ENCODE data around the gene ARHGAP26. TPM values are rescaled to one million over a fixed set of nuclear protein-coding genes. Genes with fewer than 3 reads are reported as not detected.
A peak's percentile ranks its signal among the peaks of the same experiment; 100 is the strongest.

ARHGAP26 gene
- total RNA-seq, 4 donors from 2014 or later: 11.0 to 23.3 (median 14.3) TPM

- intact Hi-C loops (cut with DNase I; ENCODE audit: low total_unique reads): no loop called here
- no peak for DNase-seq (ENCODE audit: low spot score in 2 of 2)
- no peak overlapping the region for H3K4me3 ChIP-seq (ENCODE audit: low read depth, poor library complexity, severe bottlenecking)
- 92 to 96% methylated on average over 3 of the region's 3 CpGs for WGBS, 2 donors
- TF ChIP-seq POLR2A (IDR thresholded peaks at IDR 0.05): no peak
- no peak for TF ChIP-seq CTCF (IDR thresholded peaks at IDR 0.05)
These were observed 378.6 kb downstream of the ARHGAP26 start for GRCh38 chr5:143148771-143149170.

GRCh38 chr5:143149759-143150158, 379.6 kb downstream of the ARHGAP26 start:
- TF ChIP-seq POLR2A (IDR thresholded peaks at IDR 0.05) (no peak), CTCF (IDR thresholded peaks at IDR 0.05) (no peak)
- DNase-seq (ENCODE audit: low spot score in 2 of 2): no peak
- intact Hi-C loops (cut with DNase I; ENCODE audit: low total_unique reads): no loop called here
- no peak overlapping the region for H3K4me3 ChIP-seq (ENCODE audit: low read depth, poor library complexity, severe bottlenecking)

GRCh38 chr5:143151056-143151700, 381.0 kb downstream of the ARHGAP26 start:
- no peak overlapping the region for H3K4me3 ChIP-seq (ENCODE audit: low read depth, poor library complexity, severe bottlenecking)
- TF ChIP-seq CTCF (IDR thresholded peaks at IDR 0.05) (no peak), POLR2A (IDR thresholded peaks at IDR 0.05) (no peak)
- intact Hi-C loops (cut with DNase I; ENCODE audit: low total_unique reads): no loop called here
- DNase-seq (ENCODE audit: low spot score in 2 of 2): no peak
- WGBS, 2 donors: 90 to 94% methylated on average over 3 of the region's 3 CpGs

GRCh38 chr5:143152445-143152844, 382.3 kb downstream of the ARHGAP26 start:
- intact Hi-C loops (cut with DNase I; ENCODE audit: low total_unique reads): no loop called here
- WGBS, 2 donors: 98 to 100% methylated on average over 2 of the region's 2 CpGs
- TF ChIP-seq POLR2A (IDR thresholded peaks at IDR 0.05) (no peak), CTCF (IDR thresholded peaks at IDR 0.05) (no peak)
- no peak overlapping the region for H3K4me3 ChIP-seq (ENCODE audit: low read depth, poor library complexity, severe bottlenecking)
- no peak for DNase-seq (ENCODE audit: low spot score in 2 of 2)

GRCh38 chr5:143153332-143154119, 383.3 kb downstream of the ARHGAP26 start:
- no peak for TF ChIP-seq POLR2A (IDR thresholded peaks at IDR 0.05)
- TF ChIP-seq CTCF (IDR thresholded peaks at IDR 0.05): no peak
- H3K4me3 ChIP-seq (ENCODE audit: low read depth, poor library complexity, severe bottlenecking): no peak overlapping the region
- peak; percentile 74 to 88 for DNase-seq (ENCODE audit: low spot score in 2 of 2)
- 44 to 68% methylated on average over 7 of the region's 7 CpGs for WGBS, 2 donors
- intact Hi-C loops (cut with DNase I; ENCODE audit: low total_unique reads): no loop called here

Data from lower leg skin (tissue), 4 donors.